ENCODE measurements around the gene CCSER1.

The CCSER1 gene

DNA sequence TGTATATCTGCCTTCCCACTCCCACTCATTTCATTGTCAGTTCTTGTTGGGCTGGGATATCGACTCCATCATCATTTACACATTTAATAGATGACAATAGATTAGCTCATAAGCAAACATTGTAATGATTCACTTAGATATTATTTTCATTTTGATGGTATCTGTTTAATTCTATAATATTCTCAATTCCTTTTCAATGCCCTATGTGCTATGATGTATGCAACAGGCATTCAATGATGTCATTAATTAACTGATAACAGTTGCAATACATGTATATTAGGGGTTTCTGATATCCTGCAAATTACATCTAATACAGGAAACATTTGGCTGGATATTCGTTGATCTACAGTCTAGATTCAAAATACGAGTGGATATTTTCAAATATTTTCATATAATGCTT is 850.5 kb downstream of the CCSER1 start:
- TF ChIP-seq, protein P1, sequence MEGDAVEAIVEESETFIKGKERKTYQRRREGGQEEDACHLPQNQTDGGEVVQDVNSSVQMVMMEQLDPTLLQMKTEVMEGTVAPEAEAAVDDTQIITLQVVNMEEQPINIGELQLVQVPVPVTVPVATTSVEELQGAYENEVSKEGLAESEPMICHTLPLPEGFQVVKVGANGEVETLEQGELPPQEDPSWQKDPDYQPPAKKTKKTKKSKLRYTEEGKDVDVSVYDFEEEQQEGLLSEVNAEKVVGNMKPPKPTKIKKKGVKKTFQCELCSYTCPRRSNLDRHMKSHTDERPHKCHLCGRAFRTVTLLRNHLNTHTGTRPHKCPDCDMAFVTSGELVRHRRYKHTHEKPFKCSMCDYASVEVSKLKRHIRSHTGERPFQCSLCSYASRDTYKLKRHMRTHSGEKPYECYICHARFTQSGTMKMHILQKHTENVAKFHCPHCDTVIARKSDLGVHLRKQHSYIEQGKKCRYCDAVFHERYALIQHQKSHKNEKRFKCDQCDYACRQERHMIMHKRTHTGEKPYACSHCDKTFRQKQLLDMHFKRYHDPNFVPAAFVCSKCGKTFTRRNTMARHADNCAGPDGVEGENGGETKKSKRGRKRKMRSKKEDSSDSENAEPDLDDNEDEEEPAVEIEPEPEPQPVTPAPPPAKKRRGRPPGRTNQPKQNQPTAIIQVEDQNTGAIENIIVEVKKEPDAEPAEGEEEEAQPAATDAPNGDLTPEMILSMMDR (conservative IDR thresholded peaks at IDR 0.05), result no peak
- no peak overlapping the region for H3K27ac ChIP-seq

DNA sequence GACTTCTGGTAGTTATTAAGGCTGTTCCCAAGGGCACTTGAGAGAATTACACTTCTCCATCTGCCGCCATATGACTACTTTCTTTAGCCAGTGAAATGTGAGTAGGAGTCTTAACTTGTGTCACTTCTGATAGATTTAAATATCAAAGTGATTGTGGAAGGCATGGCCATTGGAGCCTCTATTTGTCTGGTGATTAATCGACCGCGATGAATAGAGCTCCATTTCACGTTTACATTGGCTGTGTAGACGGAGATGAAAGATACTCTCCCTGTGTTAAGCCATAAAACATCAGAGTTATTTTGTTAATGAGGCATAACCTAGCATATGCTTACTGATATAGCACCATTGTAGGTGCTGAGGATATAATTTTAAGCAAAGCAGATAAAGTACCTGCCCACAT is 852.4 kb downstream of the CCSER1 start:
- no peak overlapping the region for H3K27ac ChIP-seq
- TF ChIP-seq, protein P1 (conservative IDR thresholded peaks at IDR 0.05), result no peak

DNA sequence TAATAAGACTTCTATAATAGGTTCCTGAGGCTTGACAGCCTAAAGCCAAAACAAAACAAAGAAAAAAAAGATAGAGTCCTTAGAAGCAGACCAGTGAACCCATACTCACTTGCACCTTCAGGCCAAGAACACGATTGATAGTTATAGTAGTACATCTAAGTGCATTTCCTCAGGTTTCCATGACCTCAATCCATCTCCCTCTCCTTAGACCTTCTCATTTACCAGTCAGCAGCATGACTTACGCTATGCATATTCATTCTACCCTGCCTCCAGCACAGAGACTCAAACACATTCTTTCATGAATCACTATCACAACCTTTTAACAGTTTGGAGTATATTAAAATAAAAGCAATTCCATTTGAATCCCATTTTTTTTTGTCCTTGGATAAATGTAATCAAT is 855.6 kb downstream of the CCSER1 start:
- TF ChIP-seq, protein P1 (conservative IDR thresholded peaks at IDR 0.05), result no peak

DNA sequence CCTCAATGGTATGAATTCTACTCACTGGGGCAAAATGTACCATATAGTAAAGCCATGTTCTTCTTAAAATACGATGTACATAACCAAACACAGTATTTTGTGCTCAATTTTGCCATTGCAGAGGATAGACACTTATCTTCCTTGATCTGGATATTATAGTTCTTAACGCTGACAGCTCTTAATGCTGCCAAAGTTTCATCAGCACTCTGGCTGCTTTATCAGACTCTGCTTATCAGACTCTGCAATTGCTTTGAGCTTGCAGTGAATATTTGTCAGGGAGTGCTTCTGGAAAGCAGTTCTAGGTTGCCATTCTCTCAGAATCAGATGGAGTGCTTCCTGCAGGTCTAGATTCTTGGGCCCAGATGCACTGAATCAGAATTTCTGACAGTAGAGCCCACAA is 863.1 kb downstream of the CCSER1 start:
- TF ChIP-seq, protein P1 (conservative IDR thresholded peaks at IDR 0.05), result no peak
- no peak overlapping the region for H3K27ac ChIP-seq

More for the DNA sequence above, 855.6 kb downstream of the CCSER1 start:
- no peak overlapping the region for H3K27ac ChIP-seq

DNA sequence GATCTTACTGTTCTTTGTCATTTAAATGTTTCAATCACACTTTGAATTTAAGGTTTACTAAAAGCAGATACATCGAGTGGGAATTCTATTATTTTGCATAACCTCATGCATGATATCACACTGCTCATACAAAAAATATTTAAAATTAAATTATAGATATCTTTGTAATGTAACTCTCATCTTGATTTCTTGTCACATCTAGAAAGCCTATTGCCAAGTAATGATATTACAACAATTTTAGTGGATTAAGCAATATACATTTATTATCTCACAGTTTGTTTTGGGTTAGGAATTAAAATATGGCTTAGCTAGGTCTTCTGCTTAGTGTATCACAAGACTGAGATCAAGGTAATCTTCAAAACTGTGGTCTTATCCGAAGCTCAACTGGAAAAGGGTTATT is 865.0 kb downstream of the CCSER1 start:
- TF ChIP-seq, protein P1 (conservative IDR thresholded peaks at IDR 0.05), result no peak
- no peak overlapping the region for H3K27ac ChIP-seq

DNA sequence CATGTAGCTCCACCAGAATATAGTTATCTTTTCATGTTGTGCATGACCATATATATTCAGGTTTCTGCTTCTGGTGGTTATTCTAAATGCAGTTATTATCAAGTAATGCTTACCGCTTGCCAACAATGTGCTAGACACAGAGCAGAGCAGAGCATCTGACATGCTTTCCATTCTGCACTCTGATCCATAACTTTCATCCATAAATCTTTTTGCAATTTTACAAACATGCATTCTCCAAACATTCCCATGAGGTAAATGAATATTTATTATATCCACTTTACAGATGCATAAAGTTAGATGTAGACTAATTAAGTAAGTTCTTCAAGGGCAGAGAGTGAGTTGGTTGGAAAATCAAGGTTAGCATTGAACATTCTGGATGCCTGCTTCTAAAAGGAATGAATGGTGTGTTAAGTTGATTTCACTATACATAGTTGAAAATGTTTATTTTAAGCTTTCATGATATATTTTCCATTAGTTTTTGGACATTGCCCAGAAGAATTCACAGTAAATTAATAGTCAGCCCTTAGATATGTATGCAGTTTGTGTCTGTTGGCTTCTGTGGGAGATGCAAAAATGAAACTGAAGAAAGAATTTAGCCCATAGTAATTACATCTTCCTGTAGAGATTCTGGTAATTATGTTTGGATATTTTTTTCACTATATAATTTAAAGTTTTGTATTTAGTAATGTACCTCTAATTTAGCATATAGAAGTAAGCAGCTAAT is 867.8 kb downstream of the CCSER1 start:
- H3K27ac ChIP-seq, result no peak overlapping the region
- TF ChIP-seq, protein P1 (conservative IDR thresholded peaks at IDR 0.05), result no peak

DNA sequence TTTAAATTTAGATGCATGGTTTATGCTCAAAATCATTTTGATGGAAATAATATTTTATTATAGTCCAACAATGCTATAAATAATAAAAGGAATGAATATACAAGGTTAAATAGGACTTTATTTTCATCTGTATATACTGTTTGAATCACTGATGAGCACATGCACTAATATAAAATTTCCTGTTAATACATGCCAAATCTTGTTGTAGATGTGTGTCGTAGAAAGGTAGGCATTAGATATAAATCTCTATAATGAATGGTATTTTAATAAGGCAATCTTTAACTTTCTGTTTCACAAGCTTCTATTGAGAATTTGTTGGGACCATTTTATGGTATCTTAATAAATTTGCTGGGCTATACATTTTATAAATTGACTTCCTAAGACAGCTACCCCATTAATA is 868.8 kb downstream of the CCSER1 start:
- TF ChIP-seq, protein P1 (conservative IDR thresholded peaks at IDR 0.05), result no peak
- H3K27ac ChIP-seq, result no peak overlapping the region
